Loucy (cell line): ENCODE results near the gene NBDY.

Experiments
- EZH2phosphoT487 ChIP-seq: fragments of 200-600 bp; IDR thresholded peaks from 2 replicates; pipeline ENCODE4 v1.6.1; 2018; ENCODE audit warnings: antibody characterized with exemption, mild to moderate bottlenecking, moderate library complexity, borderline replicate concordance
- TF ChIP-seq, protein P1 (sequence below): fragments of 200-600 bp; sonication (generic); conservative IDR thresholded peaks from 2 replicates; pipeline ENCODE4 v1.5.1; 2014; ENCODE audit warnings: mild to moderate bottlenecking, antibody characterized with exemption, low read length

DNA sequence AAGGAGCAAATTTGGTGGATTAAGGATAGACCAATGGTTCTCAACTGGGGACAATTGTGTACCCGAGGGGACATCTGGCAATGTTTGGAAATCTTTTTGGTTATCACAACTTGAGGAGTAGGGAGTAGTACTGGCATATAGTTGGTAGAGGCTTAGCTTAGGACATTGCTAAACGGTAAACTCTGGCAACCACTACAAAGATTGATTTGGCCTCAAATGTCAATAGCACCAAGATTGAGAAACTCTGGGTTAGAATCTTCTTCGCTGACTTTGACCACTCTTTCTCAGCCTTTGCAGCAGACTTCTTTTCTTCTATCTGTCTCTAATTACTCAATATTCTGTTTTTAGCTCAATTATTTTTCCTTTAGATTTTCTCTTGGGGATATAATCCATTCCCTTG lies 1.5 kb upstream of the NBDY start:
- TF ChIP-seq, protein P1, sequence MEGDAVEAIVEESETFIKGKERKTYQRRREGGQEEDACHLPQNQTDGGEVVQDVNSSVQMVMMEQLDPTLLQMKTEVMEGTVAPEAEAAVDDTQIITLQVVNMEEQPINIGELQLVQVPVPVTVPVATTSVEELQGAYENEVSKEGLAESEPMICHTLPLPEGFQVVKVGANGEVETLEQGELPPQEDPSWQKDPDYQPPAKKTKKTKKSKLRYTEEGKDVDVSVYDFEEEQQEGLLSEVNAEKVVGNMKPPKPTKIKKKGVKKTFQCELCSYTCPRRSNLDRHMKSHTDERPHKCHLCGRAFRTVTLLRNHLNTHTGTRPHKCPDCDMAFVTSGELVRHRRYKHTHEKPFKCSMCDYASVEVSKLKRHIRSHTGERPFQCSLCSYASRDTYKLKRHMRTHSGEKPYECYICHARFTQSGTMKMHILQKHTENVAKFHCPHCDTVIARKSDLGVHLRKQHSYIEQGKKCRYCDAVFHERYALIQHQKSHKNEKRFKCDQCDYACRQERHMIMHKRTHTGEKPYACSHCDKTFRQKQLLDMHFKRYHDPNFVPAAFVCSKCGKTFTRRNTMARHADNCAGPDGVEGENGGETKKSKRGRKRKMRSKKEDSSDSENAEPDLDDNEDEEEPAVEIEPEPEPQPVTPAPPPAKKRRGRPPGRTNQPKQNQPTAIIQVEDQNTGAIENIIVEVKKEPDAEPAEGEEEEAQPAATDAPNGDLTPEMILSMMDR = no peak
- no peak for TF ChIP-seq EZH2phosphoT487
